ENCODE measurements around the gene RDX. TPM values are rescaled to one million over a fixed set of nuclear protein-coding genes. Genes with fewer than 3 reads are reported as not detected.

RDX gene
- total and polyA plus RNA-seq, 2 of the 8 experiments (the other 6 are each of a cell fraction or from before 2014, with no cell fraction given) = 27.4 to 100 TPM

- TF ChIP-seq YY1 (IDR thresholded peaks at IDR 0.05; ENCODE audit: low read depth, low read length) = no peak
Measured at GRCh38 chr11:110298301-110298765, 1.9 kb upstream of the RDX start (continued).

All from H1 (cell line).